GM12878 (cell line): Measurements from ENCODE around the gene ZNF48. TPM values are rescaled to one million over a fixed set of nuclear protein-coding genes. Genes with fewer than 3 reads are reported as not detected.
A peak's percentile ranks its signal among the peaks of the same experiment; 100 is the strongest.

ENCODE experiments used
- ATF7 ChIP-seq: fragments of 450-650 bp; IDR thresholded peaks from 2 replicates; pipeline ENCODE4 v1.6.1; 2016; ENCODE audit warnings: low read depth, mild to moderate bottlenecking
- BACH1 ChIP-seq: fragments of 450-650 bp; IDR thresholded peaks from 2 replicates; pipeline ENCODE4 v1.6.1; 2017; ENCODE audit warnings: mild to moderate bottlenecking, borderline replicate concordance
- BCL11A ChIP-seq: IDR thresholded peaks from 2 replicates; pipeline ENCODE4 v1.6.1; 2011; ENCODE audit warnings: low read depth, low read length
- BHLHE40 ChIP-seq, 2 experiments: fragments of 450-650 bp in 1 of 2; IDR thresholded peaks; 2 replicates each; pipeline ENCODE4 v1.6.1; 2011 to 2017; ENCODE audit warnings: low read depth in 2 of 2, borderline replicate concordance in 1 of 2, improper control_type of control experiment in 1 of 2, low read length in 1 of 2, mild to moderate bottlenecking in 1 of 2
- CHD4 ChIP-seq: fragments of 200-600 bp; sonication (generic); IDR thresholded peaks from 2 replicates; pipeline ENCODE4 v1.6.1; 2016; ENCODE audit warnings: mild to moderate bottlenecking
- CREB1 ChIP-seq: IDR thresholded peaks from 2 replicates; pipeline ENCODE4 v1.6.1; 2012; ENCODE audit warnings: low read depth, mild to moderate bottlenecking, inconsistent platforms
- KAT2A ChIP-seq: conservative IDR thresholded peaks from 2 replicates; pipeline ENCODE4 v1.6.1; 2011; ENCODE audit warnings: low read depth, low read length; ENCODE audit not compliant: control insufficient read depth
- NR2F1 ChIP-seq: fragments of 450-650 bp; conservative IDR thresholded peaks from 2 replicates; pipeline ENCODE4 v1.6.1; 2017; ENCODE audit warnings: mild to moderate bottlenecking
- PML ChIP-seq: IDR thresholded peaks from 2 replicates; pipeline ENCODE4 v1.6.1; 2012; ENCODE audit warnings: low read length, inconsistent platforms
- polyA plus RNA-seq, 11 experiments: library from polyadenylated mRNA; depleted of rRNA in 4 of 11; unstranded in 6 of 11; stranded (reverse) in 5 of 11; fragments of >200 nt; fragmentation: Nextera tagmentation in 4 of 11; fragmentation: Illumina TruSeq in 1 of 11; extraction: Ambion mirVana in 4 of 11; extraction: Trizol in 1 of 11; gene quantifications; 1 replicate in 1 of 11; 2 replicates in 10 of 11; pipeline versions ENCODE4 v1.2.1 to v1.2.3, GENCODE V29; 2011 to 2016; ENCODE audit warnings: inconsistent platforms in 2 of 11, missing spikeins in 2 of 11, low read depth in 1 of 11
- total RNA-seq, 4 experiments: library from RNA; depleted of rRNA in 3 of 4; stranded (reverse); fragments of >200 nt in 3 of 4; fragmentation: Illumina TruSeq in 1 of 4; extraction: Trizol in 1 of 4; gene quantifications; 2 replicates each; pipeline versions ENCODE4 v1.2.1 to v1.2.3, GENCODE V29; 2013 to 2021
- TF ChIP-seq, protein P1 (sequence below): fragments of 450-650 bp; IDR thresholded peaks from 2 replicates; pipeline ENCODE4 v1.6.1; 2018; ENCODE audit warnings: borderline replicate concordance, mild to moderate bottlenecking; ENCODE audit not compliant: partially characterized antibody
- TF ChIP-seq, protein P2 (sequence below): fragments of 150-350 bp; IDR thresholded peaks from 2 replicates; pipeline ENCODE4 v1.6.1; 2014; ENCODE audit warnings: mild to moderate bottlenecking, low read depth, low read length
- TF ChIP-seq, protein P3 (sequence below): IDR thresholded peaks from 2 replicates; pipeline ENCODE4 v1.6.1; 2012; ENCODE audit warnings: low read depth, low read length, improper control_type of control experiment
- TF ChIP-seq, protein P4 (sequence below): fragments of 450-650 bp; IDR thresholded peaks from 2 replicates; pipeline ENCODE4 v1.6.1; 2017; ENCODE audit warnings: mild to moderate bottlenecking
- TF ChIP-seq, protein P5 (sequence below): fragments of 450-650 bp; IDR thresholded peaks from 2 replicates; pipeline ENCODE4 v1.6.1; 2018; ENCODE audit warnings: mild to moderate bottlenecking, low read depth, moderate library complexity; ENCODE audit not compliant: partially characterized antibody
- TF ChIP-seq, protein P6 (sequence below): fragments of 450-650 bp; IDR thresholded peaks from 2 replicates; pipeline ENCODE4 v1.6.1; 2014; ENCODE audit warnings: mild to moderate bottlenecking
- TF ChIP-seq, protein P7 (sequence below): fragments of 450-650 bp; IDR thresholded peaks from 2 replicates; pipeline ENCODE4 v1.6.1; 2017; ENCODE audit warnings: low read depth, mild to moderate bottlenecking, moderate library complexity

ZNF48 gene
- total and polyA plus RNA-seq, 10 of the 15 experiments (the other 5 are each of a cell fraction or from before 2014, with no cell fraction given) = 0.14 to 12.0 (median 4.2) TPM

DNA sequence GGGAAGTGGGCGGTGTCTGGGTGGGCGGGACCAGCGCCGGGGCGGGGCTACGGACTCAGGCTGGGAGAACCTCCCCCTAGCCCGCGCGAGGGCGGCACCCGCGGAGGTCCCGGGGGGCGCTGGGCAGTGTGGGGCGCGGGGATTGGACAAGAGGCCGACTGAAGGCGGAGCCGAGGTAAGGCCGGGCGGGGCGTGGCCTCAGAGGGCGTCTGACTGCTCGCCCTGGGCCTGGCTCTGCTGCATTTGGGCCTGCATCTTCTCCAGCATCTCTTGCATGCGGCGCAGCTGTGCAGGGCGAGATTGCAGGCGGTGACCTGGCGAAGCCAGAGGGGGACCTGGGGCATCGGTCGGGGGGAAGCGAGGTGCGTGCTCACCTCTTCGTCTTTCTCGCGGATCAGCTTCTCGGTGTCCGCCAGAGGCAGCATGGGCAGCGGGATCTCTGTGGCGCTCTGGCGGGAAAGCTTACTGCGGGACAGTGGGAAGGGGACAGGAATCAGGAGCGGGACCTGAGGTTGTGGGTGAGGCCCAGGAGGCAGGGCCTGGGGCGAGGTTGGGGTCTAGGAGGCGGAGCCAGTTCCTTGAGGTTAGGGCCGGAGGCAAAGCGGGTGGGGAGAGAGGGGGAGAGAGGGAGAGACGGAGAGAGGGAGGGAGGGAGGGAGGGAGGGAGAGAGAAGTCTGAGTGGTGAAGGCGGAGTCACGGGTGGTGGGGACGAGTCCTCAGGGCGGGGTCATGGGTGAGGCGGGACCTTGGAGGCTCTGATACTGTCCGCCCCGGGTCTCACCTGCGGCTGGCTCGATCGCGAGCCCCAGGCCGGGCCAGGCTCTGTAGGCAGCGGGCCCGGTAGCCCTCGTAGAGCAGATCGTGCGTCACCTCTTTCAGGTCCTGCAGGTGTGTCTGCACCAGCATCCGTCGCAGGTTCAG lies 16.7 kb upstream of the ZNF48 start (continued):
- TF ChIP-seq BCL11A = no peak
- TF ChIP-seq BHLHE40 (IDR thresholded peaks at IDR 0.05; ENCODE audit: borderline replicate concordance in 1 of 2, low read depth in 2 of 2, low read length in 1 of 2) = peak; percentile 5 to 31; a peak in 2 of 4 replicates
- TF ChIP-seq, protein P1, sequence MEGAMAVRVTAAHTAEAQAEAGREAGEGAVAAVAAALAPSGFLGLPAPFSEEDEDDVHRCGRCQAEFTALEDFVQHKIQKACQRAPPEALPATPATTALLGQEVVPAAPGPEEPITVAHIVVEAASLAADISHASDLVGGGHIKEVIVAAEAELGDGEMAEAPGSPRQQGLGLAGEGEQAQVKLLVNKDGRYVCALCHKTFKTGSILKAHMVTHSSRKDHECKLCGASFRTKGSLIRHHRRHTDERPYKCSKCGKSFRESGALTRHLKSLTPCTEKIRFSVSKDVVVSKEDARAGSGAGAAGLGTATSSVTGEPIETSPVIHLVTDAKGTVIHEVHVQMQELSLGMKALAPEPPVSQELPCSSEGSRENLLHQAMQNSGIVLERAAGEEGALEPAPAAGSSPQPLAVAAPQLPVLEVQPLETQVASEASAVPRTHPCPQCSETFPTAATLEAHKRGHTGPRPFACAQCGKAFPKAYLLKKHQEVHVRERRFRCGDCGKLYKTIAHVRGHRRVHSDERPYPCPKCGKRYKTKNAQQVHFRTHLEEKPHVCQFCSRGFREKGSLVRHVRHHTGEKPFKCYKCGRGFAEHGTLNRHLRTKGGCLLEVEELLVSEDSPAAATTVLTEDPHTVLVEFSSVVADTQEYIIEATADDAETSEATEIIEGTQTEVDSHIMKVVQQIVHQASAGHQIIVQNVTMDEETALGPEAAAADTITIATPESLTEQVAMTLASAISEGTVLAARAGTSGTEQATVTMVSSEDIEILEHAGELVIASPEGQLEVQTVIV = no peak
- TF ChIP-seq, protein P2, sequence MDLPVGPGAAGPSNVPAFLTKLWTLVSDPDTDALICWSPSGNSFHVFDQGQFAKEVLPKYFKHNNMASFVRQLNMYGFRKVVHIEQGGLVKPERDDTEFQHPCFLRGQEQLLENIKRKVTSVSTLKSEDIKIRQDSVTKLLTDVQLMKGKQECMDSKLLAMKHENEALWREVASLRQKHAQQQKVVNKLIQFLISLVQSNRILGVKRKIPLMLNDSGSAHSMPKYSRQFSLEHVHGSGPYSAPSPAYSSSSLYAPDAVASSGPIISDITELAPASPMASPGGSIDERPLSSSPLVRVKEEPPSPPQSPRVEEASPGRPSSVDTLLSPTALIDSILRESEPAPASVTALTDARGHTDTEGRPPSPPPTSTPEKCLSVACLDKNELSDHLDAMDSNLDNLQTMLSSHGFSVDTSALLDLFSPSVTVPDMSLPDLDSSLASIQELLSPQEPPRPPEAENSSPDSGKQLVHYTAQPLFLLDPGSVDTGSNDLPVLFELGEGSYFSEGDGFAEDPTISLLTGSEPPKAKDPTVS = no peak
- TF ChIP-seq CHD4 = no peak
- TF ChIP-seq, protein P3, sequence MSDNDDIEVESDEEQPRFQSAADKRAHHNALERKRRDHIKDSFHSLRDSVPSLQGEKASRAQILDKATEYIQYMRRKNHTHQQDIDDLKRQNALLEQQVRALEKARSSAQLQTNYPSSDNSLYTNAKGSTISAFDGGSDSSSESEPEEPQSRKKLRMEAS = 0 out of 2 replicates have a peak, but pooled peaks have one; percentile 15
- TF ChIP-seq PML = no peak
- TF ChIP-seq, protein P4, sequence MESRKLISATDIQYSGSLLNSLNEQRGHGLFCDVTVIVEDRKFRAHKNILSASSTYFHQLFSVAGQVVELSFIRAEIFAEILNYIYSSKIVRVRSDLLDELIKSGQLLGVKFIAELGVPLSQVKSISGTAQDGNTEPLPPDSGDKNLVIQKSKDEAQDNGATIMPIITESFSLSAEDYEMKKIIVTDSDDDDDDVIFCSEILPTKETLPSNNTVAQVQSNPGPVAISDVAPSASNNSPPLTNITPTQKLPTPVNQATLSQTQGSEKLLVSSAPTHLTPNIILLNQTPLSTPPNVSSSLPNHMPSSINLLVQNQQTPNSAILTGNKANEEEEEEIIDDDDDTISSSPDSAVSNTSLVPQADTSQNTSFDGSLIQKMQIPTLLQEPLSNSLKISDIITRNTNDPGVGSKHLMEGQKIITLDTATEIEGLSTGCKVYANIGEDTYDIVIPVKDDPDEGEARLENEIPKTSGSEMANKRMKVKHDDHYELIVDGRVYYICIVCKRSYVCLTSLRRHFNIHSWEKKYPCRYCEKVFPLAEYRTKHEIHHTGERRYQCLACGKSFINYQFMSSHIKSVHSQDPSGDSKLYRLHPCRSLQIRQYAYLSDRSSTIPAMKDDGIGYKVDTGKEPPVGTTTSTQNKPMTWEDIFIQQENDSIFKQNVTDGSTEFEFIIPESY = no peak
- no peak for TF ChIP-seq KAT2A
- 0 out of 2 replicates have a peak, but pooled peaks have one; percentile 6 for TF ChIP-seq CREB1
- no peak for TF ChIP-seq ATF7
- TF ChIP-seq NR2F1 = no peak; the same call in 1 of the 2 replicates
- TF ChIP-seq, protein P5, sequence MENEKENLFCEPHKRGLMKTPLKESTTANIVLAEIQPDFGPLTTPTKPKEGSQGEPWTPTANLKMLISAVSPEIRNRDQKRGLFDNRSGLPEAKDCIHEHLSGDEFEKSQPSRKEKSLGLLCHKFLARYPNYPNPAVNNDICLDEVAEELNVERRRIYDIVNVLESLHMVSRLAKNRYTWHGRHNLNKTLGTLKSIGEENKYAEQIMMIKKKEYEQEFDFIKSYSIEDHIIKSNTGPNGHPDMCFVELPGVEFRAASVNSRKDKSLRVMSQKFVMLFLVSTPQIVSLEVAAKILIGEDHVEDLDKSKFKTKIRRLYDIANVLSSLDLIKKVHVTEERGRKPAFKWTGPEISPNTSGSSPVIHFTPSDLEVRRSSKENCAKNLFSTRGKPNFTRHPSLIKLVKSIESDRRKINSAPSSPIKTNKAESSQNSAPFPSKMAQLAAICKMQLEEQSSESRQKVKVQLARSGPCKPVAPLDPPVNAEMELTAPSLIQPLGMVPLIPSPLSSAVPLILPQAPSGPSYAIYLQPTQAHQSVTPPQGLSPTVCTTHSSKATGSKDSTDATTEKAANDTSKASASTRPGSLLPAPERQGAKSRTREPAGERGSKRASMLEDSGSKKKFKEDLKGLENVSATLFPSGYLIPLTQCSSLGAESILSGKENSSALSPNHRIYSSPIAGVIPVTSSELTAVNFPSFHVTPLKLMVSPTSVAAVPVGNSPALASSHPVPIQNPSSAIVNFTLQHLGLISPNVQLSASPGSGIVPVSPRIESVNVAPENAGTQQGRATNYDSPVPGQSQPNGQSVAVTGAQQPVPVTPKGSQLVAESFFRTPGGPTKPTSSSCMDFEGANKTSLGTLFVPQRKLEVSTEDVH = peak; percentile 49
- TF ChIP-seq, protein P6, sequence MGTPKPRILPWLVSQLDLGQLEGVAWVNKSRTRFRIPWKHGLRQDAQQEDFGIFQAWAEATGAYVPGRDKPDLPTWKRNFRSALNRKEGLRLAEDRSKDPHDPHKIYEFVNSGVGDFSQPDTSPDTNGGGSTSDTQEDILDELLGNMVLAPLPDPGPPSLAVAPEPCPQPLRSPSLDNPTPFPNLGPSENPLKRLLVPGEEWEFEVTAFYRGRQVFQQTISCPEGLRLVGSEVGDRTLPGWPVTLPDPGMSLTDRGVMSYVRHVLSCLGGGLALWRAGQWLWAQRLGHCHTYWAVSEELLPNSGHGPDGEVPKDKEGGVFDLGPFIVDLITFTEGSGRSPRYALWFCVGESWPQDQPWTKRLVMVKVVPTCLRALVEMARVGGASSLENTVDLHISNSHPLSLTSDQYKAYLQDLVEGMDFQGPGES = no peak
- TF ChIP-seq, protein P7, sequence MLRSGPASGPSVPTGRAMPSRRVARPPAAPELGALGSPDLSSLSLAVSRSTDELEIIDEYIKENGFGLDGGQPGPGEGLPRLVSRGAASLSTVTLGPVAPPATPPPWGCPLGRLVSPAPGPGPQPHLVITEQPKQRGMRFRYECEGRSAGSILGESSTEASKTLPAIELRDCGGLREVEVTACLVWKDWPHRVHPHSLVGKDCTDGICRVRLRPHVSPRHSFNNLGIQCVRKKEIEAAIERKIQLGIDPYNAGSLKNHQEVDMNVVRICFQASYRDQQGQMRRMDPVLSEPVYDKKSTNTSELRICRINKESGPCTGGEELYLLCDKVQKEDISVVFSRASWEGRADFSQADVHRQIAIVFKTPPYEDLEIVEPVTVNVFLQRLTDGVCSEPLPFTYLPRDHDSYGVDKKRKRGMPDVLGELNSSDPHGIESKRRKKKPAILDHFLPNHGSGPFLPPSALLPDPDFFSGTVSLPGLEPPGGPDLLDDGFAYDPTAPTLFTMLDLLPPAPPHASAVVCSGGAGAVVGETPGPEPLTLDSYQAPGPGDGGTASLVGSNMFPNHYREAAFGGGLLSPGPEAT = peak; percentile 49
- peak; percentile 67; the same call in 1 of the 2 replicates for TF ChIP-seq BACH1
